T-helper 17 cell (primary cell): ENCODE measurements around the gene CCDC195. TPM values are rescaled to one million over a fixed set of nuclear protein-coding genes. Genes with fewer than 3 reads are reported as not detected.

Experiments
- ATAC-seq: fragments of 150-1000 bp; cut with Tn5 transposase; 2 replicates; pipeline ENCODE4 v1.10.0; 2021; ENCODE audit warnings: mild to moderate bottlenecking, moderate library complexity
- DNase-seq, 3 donors: peaks; one replicate each; pipeline versions ENCODE4 v3.0.0 to v3.0.0-alpha.2; 2020 to 2021
- H3K9me3 ChIP-seq: one replicate; pipeline ENCODE4 v1.7.0; 2013; ENCODE audit warnings: low read length, mild to moderate bottlenecking; ENCODE audit not compliant: control insufficient read depth, poor library complexity, severe bottlenecking
- H3K27ac Mint-ChIP-seq: one replicate; pipeline ENCODE4 v1.8.0; 2022; ENCODE audit warnings: mild to moderate bottlenecking, moderate library complexity, mixed read lengths
- H3K27me3 Mint-ChIP-seq: one replicate; pipeline ENCODE4 v1.8.0; 2022; ENCODE audit warnings: mixed read lengths
- H3K36me3 Mint-ChIP-seq: one replicate; pipeline ENCODE4 v1.8.0; 2022; ENCODE audit warnings: low read depth, mixed read lengths
- H3K4me1 Mint-ChIP-seq: one replicate; pipeline ENCODE4 v1.8.0; 2022; ENCODE audit warnings: mild to moderate bottlenecking, mixed read lengths
- H3K4me3 Mint-ChIP-seq: one replicate; pipeline ENCODE4 v1.8.0; 2022; ENCODE audit warnings: mild to moderate bottlenecking, moderate library complexity, mixed read lengths
- total RNA-seq, 4 donors: library from RNA in 2 of 4; stranded (reverse) in 2 of 4; gene quantifications; one replicate each; pipeline ENCODE4 v1.2.3 and lab custom pipeline; 2022 to 2026

Gene CCDC195, protein sequence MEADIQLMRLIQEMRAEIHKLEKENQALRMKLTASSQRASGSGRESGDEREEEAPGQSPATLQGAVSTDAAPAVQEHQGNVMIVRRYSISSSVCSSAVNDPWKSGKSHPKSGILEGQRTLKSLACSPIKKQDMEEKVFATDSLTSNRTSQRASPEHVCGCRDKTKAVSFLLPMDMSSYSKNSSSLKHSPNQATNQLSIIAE
- not detected for total RNA-seq
- 0 reads per million in 2 donors for total RNA-seq (lab: John Stamatoyannopoulos, UW)

DNA sequence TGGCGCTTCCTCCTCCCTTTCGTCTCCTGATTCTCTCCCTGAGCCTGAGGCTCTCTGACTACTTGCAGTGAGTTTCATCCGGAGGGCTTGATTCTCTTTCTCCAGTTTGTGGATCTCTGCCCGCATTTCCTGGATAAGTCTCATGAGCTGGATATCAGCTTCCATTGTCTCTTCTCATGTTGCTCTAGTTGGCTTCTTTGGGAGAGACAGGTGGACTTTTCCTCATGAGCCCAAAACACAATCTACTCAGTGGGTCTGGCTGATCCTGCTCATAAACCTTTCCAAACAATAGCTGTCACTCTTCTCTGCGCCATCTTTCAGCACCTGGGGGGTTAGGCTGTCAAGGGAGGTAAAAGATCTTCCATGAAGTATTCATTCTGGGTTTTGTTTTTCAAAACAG is at the start of gene CCDC195:
Gene CCDC195 (minus strand): TSS at position 165 of the 400 bp plus-strand sequence. CDS start 0 bp downstream, at position 165.
- ATAC-seq (no peak), DNase-seq (no peak)
- no peak within 1 kb of the TSS for H3K27ac Mint-ChIP-seq
- H3K27me3 Mint-ChIP-seq = peaks cover 31% of the 10 kb centered on the region
- no peaks in the 10 kb centered on the region for H3K9me3 ChIP-seq
- H3K36me3 Mint-ChIP-seq = no peaks in the 10 kb centered on the region
- H3K4me1 Mint-ChIP-seq = no peaks in the 10 kb centered on the region
- H3K4me3 Mint-ChIP-seq = no peak within 1 kb of the TSS

DNA sequence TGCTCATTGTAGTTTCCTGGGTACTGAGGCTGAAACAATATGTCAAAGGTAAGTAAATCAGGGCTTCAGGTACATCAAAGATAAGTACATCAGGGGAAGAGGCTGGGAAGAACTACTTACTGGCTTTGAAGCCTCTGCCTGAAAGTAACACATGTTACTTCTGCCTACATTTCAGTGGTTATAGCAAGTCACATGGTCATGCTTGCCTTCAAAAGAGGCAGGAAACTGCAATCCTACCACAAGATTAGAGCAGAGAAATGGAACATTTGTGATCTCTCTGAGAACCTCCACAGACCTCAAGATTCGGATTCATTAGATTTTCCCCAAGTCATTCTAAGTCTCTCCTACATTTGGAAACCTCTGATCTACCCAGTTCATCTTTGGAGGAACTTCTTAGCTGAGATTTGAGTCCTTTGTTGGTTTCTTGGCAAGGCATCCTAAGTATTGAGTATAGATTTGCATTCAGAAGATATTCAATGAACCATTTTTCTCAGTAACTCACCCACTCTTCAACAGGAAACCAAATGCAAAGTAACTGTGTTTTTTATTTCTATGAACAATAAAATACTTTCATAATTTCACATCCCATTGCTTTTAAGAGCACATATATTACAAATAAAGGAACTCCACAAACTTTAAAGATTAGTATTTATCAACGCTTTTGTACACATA is 48.5 kb upstream of the CCDC195 start:
- Mint-ChIP-seq H3K4me3 (no peak overlapping the region), H3K36me3 (peaks cover 12% of the 10 kb centered on the region), H3K4me1 (peaks cover 13% of the 10 kb centered on the region), H3K27ac (no peak overlapping the region), H3K27me3 (no peaks in the 10 kb centered on the region)
- ATAC-seq (peak; percentile 87), DNase-seq (no peak)
- no peaks in the 10 kb centered on the region for H3K9me3 ChIP-seq

DNA sequence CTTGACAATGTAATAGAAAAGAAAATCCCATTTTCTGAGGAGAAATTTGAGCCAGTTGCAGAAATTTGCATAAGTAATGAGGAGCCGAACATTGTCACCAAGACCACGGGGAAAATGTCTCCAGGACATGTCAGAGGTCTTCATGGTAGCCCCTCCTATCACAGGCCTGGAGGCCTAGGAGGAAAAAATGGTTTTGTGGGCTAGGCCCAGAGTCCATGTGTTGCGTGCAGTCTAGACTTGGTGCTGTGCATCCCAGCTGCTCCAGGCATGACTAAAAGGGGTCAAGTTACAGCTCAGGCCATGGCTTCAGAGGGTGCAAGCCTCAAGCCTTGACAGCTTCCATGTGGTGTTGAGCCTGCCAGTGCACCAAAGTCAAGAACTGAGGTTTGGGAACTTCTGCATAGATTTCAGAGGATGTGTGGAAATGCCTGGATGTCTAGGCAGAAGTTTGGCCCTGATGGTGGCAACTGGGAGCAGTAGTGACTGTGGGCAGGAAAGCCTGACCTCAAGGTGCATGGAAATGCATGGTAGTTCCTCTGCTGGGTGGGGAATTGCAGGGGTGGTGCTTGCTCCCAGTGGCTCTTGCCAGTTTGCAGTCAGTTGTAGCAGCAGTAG is 41.9 kb upstream of the CCDC195 start:
- Mint-ChIP-seq H3K27me3 (no peaks in the 10 kb centered on the region), H3K4me1 (no peaks in the 10 kb centered on the region), H3K27ac (no peak overlapping the region), H3K4me3 (no peak overlapping the region), H3K36me3 (peaks cover 4% of the 10 kb centered on the region)
- no peak for DNase-seq
- H3K9me3 ChIP-seq = no peaks in the 10 kb centered on the region
- ATAC-seq = no peak

DNA sequence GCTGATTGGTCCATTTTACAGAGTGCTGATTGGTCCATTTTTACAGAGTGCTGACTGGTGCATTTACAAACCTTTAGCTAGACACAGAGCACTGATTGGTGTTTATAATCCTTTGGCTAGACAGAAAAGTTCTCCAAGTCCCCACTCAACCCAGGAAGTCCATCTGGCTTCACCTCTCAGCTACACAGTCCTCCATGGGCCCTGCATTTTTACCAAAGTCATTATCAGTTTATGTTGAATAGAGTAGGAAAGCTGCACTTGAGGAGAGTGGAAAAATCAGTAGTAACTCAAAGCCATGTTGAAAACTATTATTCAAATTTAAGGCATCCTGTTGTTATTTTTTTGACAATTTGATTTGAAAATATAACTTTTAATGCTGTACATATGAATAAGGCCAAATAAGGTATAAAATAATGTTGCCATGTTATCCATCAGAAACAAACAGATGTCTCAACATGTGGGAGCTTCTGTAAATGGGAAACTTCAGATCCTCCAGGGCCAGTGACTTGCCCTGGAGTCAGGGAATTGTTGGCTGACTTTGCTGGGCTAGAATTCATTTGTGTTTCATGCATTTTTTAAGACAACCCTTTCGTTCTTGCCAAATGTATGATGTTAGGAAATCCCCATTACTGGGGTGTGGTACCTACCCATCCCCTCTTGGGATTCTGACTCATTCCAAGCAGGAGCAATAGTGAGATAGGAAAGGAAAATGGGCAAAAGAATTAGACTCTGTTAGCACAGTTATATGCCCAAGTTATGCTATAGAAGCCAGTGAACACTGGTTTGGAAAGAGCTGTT is 37.8 kb upstream of the CCDC195 start:
- H3K4me1 Mint-ChIP-seq = no peaks in the 10 kb centered on the region
- ATAC-seq (no peak), DNase-seq (no peak)
- H3K9me3 ChIP-seq = no peaks in the 10 kb centered on the region
- H3K4me3 Mint-ChIP-seq = no peak overlapping the region
- peaks cover 4% of the 10 kb centered on the region for H3K27me3 Mint-ChIP-seq
- no peak overlapping the region for H3K27ac Mint-ChIP-seq
- peaks cover 2% of the 10 kb centered on the region for H3K36me3 Mint-ChIP-seq

DNA sequence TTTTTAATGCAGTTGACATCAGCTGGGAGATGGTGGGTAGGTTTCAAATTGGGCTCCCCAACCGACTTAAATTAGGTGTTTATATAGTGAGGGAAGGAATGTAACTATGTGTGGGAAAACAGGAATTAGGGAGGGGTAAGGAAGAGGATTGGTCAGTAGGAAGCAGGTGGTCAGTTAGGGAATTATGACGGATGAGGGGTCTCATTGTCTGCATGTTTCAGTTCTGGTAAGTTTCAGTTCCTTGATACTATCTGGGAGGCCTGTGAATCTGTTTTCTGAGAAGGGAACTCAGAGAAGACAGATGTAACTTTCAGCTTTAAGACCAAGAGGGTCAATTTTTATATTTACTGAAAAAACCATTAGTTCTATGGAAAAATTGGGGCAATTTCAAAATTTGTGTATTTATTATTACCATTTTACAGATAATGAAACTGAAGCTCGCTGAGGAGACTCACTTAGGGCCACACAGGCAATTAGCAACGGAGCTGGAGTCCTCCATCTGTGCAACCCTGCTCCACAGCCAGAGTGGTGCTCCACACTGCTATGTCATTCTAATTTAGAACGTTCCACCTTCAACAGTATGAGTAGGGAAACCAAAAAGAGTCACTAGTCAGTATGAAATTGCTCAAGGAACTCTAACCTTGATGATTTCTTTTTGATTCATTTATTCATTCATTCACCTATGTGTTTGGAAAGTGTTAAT is 36.0 kb upstream of the CCDC195 start:
- ATAC-seq = no peak
- Mint-ChIP-seq H3K4me1 (peaks cover 3% of the 10 kb centered on the region), H3K27ac (no peak overlapping the region), H3K27me3 (peaks cover 16% of the 10 kb centered on the region), H3K4me3 (no peak overlapping the region), H3K36me3 (no peaks in the 10 kb centered on the region)
- no peak for DNase-seq
- no peaks in the 10 kb centered on the region for H3K9me3 ChIP-seq

DNA sequence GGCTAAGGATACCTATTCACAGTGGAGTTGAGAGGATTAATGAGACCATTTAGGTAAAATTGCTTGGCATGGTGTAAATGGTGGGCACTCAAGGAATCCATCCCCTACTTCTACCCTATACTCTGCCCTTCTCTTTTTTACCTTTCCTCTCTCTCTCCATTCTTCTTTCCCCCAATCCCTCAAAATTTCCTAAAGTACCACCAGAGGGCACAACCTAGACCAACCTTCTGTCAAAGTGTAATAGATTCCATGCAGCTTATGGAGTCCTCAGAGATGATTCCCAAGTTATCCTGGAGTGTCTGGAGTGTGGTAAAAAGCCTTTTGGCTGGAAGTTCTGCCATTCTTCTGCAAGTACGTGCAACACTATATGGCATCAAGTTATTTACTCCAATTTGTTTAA is 33.0 kb upstream of the CCDC195 start:
- Mint-ChIP-seq H3K4me1 (peaks cover 3% of the 10 kb centered on the region), H3K36me3 (no peaks in the 10 kb centered on the region), H3K27ac (no peak overlapping the region), H3K27me3 (peaks cover 16% of the 10 kb centered on the region), H3K4me3 (no peak overlapping the region)
- no peaks in the 10 kb centered on the region for H3K9me3 ChIP-seq
- DNase-seq (no peak), ATAC-seq (no peak)

DNA sequence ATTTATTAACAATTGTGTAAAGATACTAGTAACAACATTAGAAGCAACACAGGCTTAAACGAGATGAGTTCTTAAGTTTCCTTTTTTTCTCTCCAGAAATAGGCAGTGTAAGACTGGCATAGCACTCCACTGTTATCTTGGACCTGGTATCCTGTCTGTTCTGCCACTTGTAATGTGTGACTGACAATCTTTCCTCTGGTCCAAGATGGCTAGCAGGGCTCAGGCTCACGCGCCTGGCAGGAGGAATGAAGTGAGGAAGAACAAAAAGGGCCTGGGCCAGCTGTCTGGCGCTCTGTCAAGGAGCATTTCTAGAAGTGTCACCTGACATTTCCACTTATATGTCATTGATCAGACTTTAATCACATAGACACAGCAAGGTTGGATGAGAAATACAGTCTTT is 31.6 kb upstream of the CCDC195 start:
- H3K27me3 Mint-ChIP-seq = peaks cover 16% of the 10 kb centered on the region
- no peak overlapping the region for H3K4me3 Mint-ChIP-seq
- no peaks in the 10 kb centered on the region for H3K36me3 Mint-ChIP-seq
- H3K4me1 Mint-ChIP-seq = peaks cover 3% of the 10 kb centered on the region
- ATAC-seq (no peak), DNase-seq (no peak)
- H3K27ac Mint-ChIP-seq = no peak overlapping the region
- no peaks in the 10 kb centered on the region for H3K9me3 ChIP-seq

DNA sequence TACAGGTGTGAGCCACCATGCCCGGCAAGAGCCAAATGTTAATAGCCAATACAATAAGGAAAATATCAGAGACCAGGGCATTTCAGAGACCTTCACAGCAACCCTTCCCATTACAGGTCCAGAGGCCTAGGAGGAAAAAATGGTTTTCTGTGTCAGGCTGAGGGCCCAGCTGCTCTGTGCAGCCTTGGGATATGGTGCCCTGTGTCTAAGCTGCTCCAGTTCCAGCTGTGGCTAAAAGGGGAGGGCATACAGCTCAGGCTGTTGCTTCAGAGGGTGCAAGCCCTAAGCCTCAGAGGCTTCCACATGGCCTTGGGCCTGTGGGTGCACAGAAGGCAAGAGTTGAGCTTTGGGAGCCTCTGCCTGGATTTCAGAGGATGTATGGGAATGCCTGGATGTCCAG is 20.1 kb upstream of the CCDC195 start:
- Mint-ChIP-seq H3K36me3 (peaks cover 2% of the 10 kb centered on the region), H3K4me1 (no peaks in the 10 kb centered on the region), H3K27me3 (no peaks in the 10 kb centered on the region), H3K4me3 (no peak overlapping the region), H3K27ac (no peak overlapping the region)
- no peak for ATAC-seq
- DNase-seq = no peak
- H3K9me3 ChIP-seq = no peaks in the 10 kb centered on the region

DNA sequence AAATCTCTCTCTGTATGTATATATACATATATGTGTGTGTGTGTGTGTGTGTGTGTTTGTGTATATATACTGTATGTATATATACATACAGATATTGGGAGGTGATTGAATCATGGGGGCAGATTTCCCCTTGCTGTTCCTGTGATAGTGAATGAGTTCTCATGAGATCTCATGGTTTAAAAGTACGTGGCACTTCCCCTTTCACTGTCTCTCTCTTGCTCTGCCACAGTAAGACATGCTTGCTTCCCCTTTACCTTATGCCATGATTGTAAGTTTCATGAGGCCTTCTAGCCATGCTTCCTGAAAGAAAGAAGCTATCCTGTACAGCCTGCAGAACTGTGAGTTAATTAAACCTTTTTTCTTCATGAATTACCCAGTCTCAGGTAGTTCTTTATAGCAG is 18.8 kb upstream of the CCDC195 start:
- no peaks in the 10 kb centered on the region for H3K4me1 Mint-ChIP-seq
- no peaks in the 10 kb centered on the region for H3K36me3 Mint-ChIP-seq
- no peaks in the 10 kb centered on the region for H3K9me3 ChIP-seq
- no peak overlapping the region for H3K4me3 Mint-ChIP-seq
- ATAC-seq = no peak
- H3K27me3 Mint-ChIP-seq = no peaks in the 10 kb centered on the region
- DNase-seq = no peak
- no peak overlapping the region for H3K27ac Mint-ChIP-seq

DNA sequence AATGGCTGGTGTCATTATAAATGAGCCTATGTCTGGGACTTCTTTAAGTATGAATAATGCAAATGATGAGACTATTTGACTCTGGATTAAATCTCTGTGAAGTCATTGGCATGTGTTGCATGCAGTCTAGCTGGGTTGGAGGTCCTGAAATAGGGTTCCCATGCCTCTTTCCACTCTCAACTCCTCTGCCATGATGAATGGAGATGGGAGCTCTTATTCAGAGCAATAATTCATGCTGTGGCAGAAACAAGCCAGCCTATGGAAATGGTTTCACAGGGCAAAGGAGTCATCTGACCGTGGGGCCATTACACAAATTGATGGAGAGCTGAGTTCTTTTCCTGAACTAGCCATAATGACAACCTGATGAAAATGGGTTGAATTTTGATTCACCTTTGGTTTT is 15.5 kb upstream of the CCDC195 start:
- Mint-ChIP-seq H3K36me3 (no peaks in the 10 kb centered on the region), H3K4me1 (no peaks in the 10 kb centered on the region), H3K27me3 (no peaks in the 10 kb centered on the region), H3K27ac (no peak overlapping the region), H3K4me3 (no peak overlapping the region)
- DNase-seq (no peak), ATAC-seq (no peak)
- no peaks in the 10 kb centered on the region for H3K9me3 ChIP-seq

DNA sequence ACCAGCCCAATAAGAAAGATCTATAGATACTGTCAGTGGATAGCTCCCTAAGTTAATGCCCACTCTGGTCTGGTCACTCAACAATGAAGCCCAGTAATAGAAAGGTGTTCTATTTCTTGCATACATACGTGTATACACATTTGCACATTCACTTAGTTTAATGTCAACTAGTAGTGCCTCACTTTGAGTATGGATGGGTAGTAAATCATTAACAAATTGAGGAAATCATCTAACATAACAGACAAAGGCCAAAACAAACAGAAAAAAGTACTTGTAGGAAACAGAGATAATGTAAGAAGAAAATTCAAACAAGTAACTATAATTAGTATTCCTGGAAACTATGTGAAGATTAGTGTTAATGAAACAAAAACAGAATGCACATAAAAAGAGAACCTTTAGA is 13.3 kb upstream of the CCDC195 start:
- no peak for ATAC-seq
- H3K27me3 Mint-ChIP-seq = no peaks in the 10 kb centered on the region
- no peaks in the 10 kb centered on the region for H3K36me3 Mint-ChIP-seq
- no peaks in the 10 kb centered on the region for H3K9me3 ChIP-seq
- H3K4me1 Mint-ChIP-seq = no peaks in the 10 kb centered on the region
- DNase-seq = no peak
- H3K27ac Mint-ChIP-seq = no peak overlapping the region
- no peak overlapping the region for H3K4me3 Mint-ChIP-seq

DNA sequence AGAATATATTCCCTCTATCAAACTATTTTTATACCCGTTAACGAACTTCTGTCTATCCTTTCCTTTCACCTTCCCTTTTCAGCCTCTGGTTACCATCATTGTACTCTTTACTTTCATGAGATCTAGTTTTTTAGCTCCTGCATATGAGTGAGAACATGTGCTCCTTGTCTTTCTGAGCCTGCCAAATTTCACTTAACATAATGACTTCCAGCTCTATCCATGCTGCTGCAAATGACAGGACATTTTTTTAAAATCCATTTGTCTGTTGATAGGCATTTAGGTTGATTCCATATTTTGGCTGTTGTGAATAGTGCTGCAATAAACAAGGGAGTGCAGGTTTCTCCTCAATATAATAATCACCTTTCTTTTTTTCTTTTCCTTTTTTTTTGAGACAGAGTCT is 8.2 kb upstream of the CCDC195 start:
- no peak for DNase-seq
- no peak overlapping the region for H3K4me3 Mint-ChIP-seq
- no peak overlapping the region for H3K27ac Mint-ChIP-seq
- peaks cover 4% of the 10 kb centered on the region for H3K27me3 Mint-ChIP-seq
- no peak for ATAC-seq
- H3K9me3 ChIP-seq = no peaks in the 10 kb centered on the region
- H3K36me3 Mint-ChIP-seq = no peaks in the 10 kb centered on the region
- H3K4me1 Mint-ChIP-seq = no peaks in the 10 kb centered on the region
